Measurements from ENCODE around the gene AGBL5. TPM values are rescaled to one million over a fixed set of nuclear protein-coding genes. Genes with fewer than 3 reads are reported as not detected.

The AGBL5 gene
- total and polyA plus RNA-seq, 2 of the 13 experiments (the other 11 are each of a cell fraction or from before 2014, with no cell fraction given) = 55.9 to 73.3 TPM

DNA sequence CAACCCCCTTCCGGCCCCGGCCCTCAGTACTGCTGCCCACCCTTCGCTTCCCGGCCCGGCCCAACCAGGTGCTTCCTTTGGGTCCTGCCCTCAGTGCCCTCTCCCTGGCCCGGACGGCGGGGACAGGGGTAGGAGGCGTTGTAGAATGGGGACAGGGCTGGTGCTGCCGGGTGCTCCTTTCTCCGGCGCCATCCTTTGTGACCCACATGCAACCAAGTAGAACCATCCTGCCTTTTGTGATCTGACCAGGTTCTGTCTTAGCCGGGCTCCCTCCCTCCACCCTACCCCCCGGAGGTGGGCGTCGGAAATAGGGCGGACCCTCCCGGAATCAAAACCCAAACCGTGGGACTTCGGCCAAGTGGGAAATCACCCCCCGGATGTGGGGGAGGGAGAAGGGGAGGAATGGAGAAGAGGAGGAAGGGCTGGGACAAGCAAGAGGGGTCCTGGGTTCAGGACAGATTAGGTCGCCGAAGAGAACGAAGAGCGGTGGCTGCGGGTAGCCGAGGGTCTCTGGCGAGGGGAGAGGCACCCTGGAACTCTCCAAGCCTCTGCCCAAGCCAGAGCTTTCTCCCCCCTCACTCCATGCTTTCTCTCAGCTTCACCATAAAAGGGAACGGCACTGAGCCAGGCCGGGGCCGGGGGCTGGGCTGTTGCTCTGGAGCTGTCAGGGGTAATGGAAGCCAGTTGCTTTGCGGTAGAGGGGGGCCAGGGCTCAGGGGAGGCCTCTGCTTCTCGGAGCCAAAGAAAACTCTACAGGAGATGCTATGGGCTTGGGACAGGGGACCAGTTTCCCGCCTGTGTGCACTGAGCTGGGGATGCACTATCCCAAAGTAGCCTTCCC, 20.7 kb downstream of the AGBL5 start (continued):
- TF ChIP-seq TCF12 (IDR thresholded peaks at IDR 0.05) = no peak
- no peak for TF ChIP-seq TCF12 (CRISPR knock-in tag; IDR thresholded peaks at IDR 0.05)
- TF ChIP-seq ZNF703 (CRISPR knock-in tag; IDR thresholded peaks at IDR 0.05; ENCODE audit: borderline replicate concordance) = no peak
- no peak for TF ChIP-seq RARA (CRISPR knock-in tag; IDR thresholded peaks at IDR 0.05)
- TF ChIP-seq, protein P1, sequence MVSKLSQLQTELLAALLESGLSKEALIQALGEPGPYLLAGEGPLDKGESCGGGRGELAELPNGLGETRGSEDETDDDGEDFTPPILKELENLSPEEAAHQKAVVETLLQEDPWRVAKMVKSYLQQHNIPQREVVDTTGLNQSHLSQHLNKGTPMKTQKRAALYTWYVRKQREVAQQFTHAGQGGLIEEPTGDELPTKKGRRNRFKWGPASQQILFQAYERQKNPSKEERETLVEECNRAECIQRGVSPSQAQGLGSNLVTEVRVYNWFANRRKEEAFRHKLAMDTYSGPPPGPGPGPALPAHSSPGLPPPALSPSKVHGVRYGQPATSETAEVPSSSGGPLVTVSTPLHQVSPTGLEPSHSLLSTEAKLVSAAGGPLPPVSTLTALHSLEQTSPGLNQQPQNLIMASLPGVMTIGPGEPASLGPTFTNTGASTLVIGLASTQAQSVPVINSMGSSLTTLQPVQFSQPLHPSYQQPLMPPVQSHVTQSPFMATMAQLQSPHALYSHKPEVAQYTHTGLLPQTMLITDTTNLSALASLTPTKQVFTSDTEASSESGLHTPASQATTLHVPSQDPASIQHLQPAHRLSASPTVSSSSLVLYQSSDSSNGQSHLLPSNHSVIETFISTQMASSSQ (IDR thresholded peaks at IDR 0.05; ENCODE audit: low read depth) = no peak
- TF ChIP-seq, protein P1 (CRISPR knock-in tag; IDR thresholded peaks at IDR 0.05; ENCODE audit: borderline replicate concordance) = no peak
- no peak for TF ChIP-seq ZNF615 (CRISPR knock-in tag; IDR thresholded peaks at IDR 0.05; ENCODE audit: borderline replicate concordance)
- no peak for TF ChIP-seq HNRNPLL (IDR thresholded peaks at IDR 0.05; ENCODE audit: low read depth, low read length, poor library complexity, severe bottlenecking)
- 0 out of 2 replicates have a peak, but pooled peaks have one; percentile 45 for TF ChIP-seq ZNF263 (CRISPR knock-in tag; IDR thresholded peaks at IDR 0.05)
- TF ChIP-seq KDM5A (IDR thresholded peaks at IDR 0.05; ENCODE audit: borderline replicate concordance, low read length) = no peak
- TF ChIP-seq FOSL2 (CRISPR knock-in tag; IDR thresholded peaks at IDR 0.05) = no peak
- TF ChIP-seq ARNT2 (CRISPR knock-in tag; IDR thresholded peaks at IDR 0.05; ENCODE audit: low read depth) = no peak
- TF ChIP-seq FOXJ3 (CRISPR knock-in tag; IDR thresholded peaks at IDR 0.05; ENCODE audit: borderline replicate concordance) = no peak
- TF ChIP-seq, protein P2, sequence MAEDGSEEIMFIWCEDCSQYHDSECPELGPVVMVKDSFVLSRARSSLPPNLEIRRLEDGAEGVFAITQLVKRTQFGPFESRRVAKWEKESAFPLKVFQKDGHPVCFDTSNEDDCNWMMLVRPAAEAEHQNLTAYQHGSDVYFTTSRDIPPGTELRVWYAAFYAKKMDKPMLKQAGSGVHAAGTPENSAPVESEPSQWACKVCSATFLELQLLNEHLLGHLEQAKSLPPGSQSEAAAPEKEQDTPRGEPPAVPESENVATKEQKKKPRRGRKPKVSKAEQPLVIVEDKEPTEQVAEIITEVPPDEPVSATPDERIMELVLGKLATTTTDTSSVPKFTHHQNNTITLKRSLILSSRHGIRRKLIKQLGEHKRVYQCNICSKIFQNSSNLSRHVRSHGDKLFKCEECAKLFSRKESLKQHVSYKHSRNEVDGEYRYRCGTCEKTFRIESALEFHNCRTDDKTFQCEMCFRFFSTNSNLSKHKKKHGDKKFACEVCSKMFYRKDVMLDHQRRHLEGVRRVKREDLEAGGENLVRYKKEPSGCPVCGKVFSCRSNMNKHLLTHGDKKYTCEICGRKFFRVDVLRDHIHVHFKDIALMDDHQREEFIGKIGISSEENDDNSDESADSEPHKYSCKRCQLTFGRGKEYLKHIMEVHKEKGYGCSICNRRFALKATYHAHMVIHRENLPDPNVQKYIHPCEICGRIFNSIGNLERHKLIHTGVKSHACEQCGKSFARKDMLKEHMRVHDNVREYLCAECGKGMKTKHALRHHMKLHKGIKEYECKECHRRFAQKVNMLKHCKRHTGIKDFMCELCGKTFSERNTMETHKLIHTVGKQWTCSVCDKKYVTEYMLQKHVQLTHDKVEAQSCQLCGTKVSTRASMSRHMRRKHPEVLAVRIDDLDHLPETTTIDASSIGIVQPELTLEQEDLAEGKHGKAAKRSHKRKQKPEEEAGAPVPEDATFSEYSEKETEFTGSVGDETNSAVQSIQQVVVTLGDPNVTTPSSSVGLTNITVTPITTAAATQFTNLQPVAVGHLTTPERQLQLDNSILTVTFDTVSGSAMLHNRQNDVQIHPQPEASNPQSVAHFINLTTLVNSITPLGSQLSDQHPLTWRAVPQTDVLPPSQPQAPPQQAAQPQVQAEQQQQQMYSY (CRISPR knock-in tag; IDR thresholded peaks at IDR 0.05) = no peak
- no peak for TF ChIP-seq TEAD3 (CRISPR knock-in tag; optimal IDR thresholded peaks at IDR 0.05; ENCODE audit: borderline replicate concordance)
- no peak for TF ChIP-seq MZF1 (CRISPR knock-in tag; IDR thresholded peaks at IDR 0.05; ENCODE audit: borderline replicate concordance)
- TF ChIP-seq, protein P3, sequence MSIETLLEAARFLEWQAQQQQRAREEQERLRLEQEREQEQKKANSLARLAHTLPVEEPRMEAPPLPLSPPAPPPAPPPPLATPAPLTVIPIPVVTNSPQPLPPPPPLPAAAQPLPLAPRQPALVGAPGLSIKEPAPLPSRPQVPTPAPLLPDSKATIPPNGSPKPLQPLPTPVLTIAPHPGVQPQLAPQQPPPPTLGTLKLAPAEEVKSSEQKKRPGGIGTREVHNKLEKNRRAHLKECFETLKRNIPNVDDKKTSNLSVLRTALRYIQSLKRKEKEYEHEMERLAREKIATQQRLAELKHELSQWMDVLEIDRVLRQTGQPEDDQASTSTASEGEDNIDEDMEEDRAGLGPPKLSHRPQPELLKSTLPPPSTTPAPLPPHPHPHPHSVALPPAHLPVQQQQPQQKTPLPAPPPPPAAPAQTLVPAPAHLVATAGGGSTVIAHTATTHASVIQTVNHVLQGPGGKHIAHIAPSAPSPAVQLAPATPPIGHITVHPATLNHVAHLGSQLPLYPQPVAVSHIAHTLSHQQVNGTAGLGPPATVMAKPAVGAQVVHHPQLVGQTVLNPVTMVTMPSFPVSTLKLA (IDR thresholded peaks at IDR 0.05) = no peak
- TF ChIP-seq, protein P4, sequence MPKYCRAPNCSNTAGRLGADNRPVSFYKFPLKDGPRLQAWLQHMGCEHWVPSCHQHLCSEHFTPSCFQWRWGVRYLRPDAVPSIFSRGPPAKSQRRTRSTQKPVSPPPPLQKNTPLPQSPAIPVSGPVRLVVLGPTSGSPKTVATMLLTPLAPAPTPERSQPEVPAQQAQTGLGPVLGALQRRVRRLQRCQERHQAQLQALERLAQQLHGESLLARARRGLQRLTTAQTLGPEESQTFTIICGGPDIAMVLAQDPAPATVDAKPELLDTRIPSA (CRISPR knock-in tag; IDR thresholded peaks at IDR 0.05; ENCODE audit: borderline replicate concordance) = no peak

Measured in HepG2 (cell line).